ENCODE results near the gene RPS6KB1. TPM values are rescaled to one million over a fixed set of nuclear protein-coding genes. Genes with fewer than 3 reads are reported as not detected.

RPS6KB1 gene
- total and polyA plus RNA-seq, 9 of the 15 experiments (the other 6 are each of a cell fraction or from before 2014, with no cell fraction given): 8.8 to 60.7 (median 35.1) TPM

DNA sequence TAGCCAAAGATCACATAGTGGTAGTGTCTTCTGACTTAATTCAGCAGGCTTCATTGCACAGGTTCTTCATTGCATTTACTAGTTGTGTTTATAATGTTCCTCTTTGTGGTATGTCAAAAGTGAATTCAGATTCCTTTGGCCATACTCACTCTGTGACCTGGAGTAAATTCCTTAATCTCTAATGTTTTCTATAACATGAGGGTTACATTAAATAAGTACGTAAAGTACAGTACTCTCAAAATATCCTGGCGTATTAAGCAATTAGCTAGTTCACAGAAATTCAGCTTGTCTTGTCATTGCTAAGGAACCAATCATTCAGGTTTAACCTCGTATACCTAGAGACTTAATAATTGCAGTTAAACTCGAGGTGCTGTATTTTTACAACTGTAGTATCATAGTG is 4.2 kb downstream of the RPS6KB1 start:
- peak; percentile 11 for FAIRE-seq
- in situ Hi-C loops (cut with MboI) (no loop called here), intact Hi-C loops (cut with micrococcal nuclease) (no loop called here)
- H3K79me2 ChIP-seq (ENCODE audit: control insufficient read depth, insufficient read depth, low read length): peaks cover 95% of the 10 kb centered on the region
- peaks cover 9 to 13% of the 10 kb centered on the region in 2 experiments; a peak in 4 of 5 replicates for H3K4me1 ChIP-seq (replicated peaks in 1 of 2; ENCODE audit: control insufficient read depth in 2 of 2, insufficient read depth in 2 of 2, low read length in 2 of 2)
- ChIA-PET CTCF (ENCODE audit: low intra/inter-chr PET ratio) (no interaction called here), POLR2A (no interaction called here)
- H3K9me1 ChIP-seq (ENCODE audit: control insufficient read depth, insufficient read depth, low read length): no peaks in the 10 kb centered on the region
- peak overlapping the region; percentile 24; the same call in 1 of the 3 replicates for H3K27ac ChIP-seq (ENCODE audit: extremely low read depth, low read depth, low read length)
- no peak overlapping the region for H3K4me2 ChIP-seq (ENCODE audit: insufficient read depth, low read length)
- no peaks in the 10 kb centered on the region for H4K20me1 ChIP-seq (replicated peaks; ENCODE audit: control insufficient read depth, insufficient read depth, low read length)
- no peak overlapping the region for H3K9ac ChIP-seq (ENCODE audit: insufficient read depth in 1 of 2, low read depth in 2 of 2, low read length in 2 of 2)
- no peak overlapping the region for H3K4me3 ChIP-seq
- H2AFZ ChIP-seq (ENCODE audit: low read depth, low read length): no peak overlapping the region
- no peak for TF ChIP-seq PHF20 (IDR thresholded peaks at IDR 0.05; ENCODE audit: partially characterized antibody)
- TF ChIP-seq ZBTB11 (CRISPR knock-in tag; IDR thresholded peaks at IDR 0.05): peak in 1 of 3 experiments; percentile 70; a peak in 2 of 6 replicates
- no peak for DNase-seq (ENCODE audit: extremely low read depth in 1 of 4, low spot score in 3 of 4)
- no TSS peak for BruUV-seq (replicated peaks)
- WGBS (ENCODE audit: insufficient coverage, low coverage, missing lambda C conversion rate): 65% methylated on average over 4 of the region's 4 CpGs
- ATAC-seq: no peak
- no peaks in the 10 kb centered on the region for H3K27me3 ChIP-seq (ENCODE audit: control insufficient read depth in 2 of 2, insufficient read depth in 2 of 2, low read length in 2 of 2)
- peaks cover 28% of the 10 kb centered on the region; the same call in 2 of the 3 replicates for H3K36me3 ChIP-seq (ENCODE audit: control insufficient read depth, insufficient read depth, low read length)
- H3K9me3 ChIP-seq (replicated peaks; ENCODE audit: control insufficient read depth, insufficient read depth, low read depth, low read length): no peaks in the 10 kb centered on the region
